RWPE2 (cell line): Measurements from ENCODE around the gene SDCCAG8.

ENCODE experiments used
- ATAC-seq: fragments of 200-7000 bp; cut with Tn5 transposase; 3 replicates; pipeline ENCODE4 v1.9.1; 2021; ENCODE audit warnings: low read depth
- DNase-seq: peaks from one replicate; pipeline ENCODE4 v3.0.0-alpha.2; 2020; ENCODE audit warnings: low spot score
- H3K27ac ChIP-seq: fragments of 450-650 bp; 2 replicates; pipeline ENCODE4 v1.5.1; 2017; ENCODE audit warnings: mild to moderate bottlenecking; ENCODE audit not compliant: poor library complexity, severe bottlenecking
- H3K27me3 ChIP-seq: fragments of 250-450 bp; sonication (Bioruptor Pico); 2 replicates; pipeline ENCODE4 v1.5.1; 2021; ENCODE audit warnings: mild to moderate bottlenecking, moderate library complexity; ENCODE audit not compliant: insufficient read depth, poor library complexity, severe bottlenecking
- H3K36me3 ChIP-seq: fragments of 250-450 bp; sonication (Bioruptor Pico); 2 replicates; pipeline ENCODE4 v1.5.1; 2020; ENCODE audit warnings: low read depth, mild to moderate bottlenecking, moderate library complexity
- H3K4me1 ChIP-seq: fragments of 250-450 bp; sonication (Bioruptor Pico); 2 replicates; pipeline ENCODE4 v1.5.1; 2021; ENCODE audit warnings: mild to moderate bottlenecking, moderate library complexity; ENCODE audit not compliant: insufficient read depth, poor library complexity, severe bottlenecking
- H3K4me3 ChIP-seq: fragments of 250-450 bp; sonication (Bioruptor Pico); 2 replicates; pipeline ENCODE4 v1.5.1; 2021; ENCODE audit warnings: mild to moderate bottlenecking, moderate library complexity; ENCODE audit not compliant: severe bottlenecking
- H3K9me3 ChIP-seq: fragments of 250-450 bp; sonication (Bioruptor Pico); 2 replicates; pipeline ENCODE4 v1.5.1; 2021; ENCODE audit warnings: mild to moderate bottlenecking, moderate library complexity; ENCODE audit not compliant: severe bottlenecking
- TF ChIP-seq, protein P1 (sequence below): fragments of 450-650 bp; IDR thresholded peaks from one replicate; pipeline ENCODE4 v1.5.1; 2017; ENCODE audit warnings: mild to moderate bottlenecking, moderate library complexity; ENCODE audit not compliant: poor library complexity, severe bottlenecking

Gene SDCCAG8

DNA sequence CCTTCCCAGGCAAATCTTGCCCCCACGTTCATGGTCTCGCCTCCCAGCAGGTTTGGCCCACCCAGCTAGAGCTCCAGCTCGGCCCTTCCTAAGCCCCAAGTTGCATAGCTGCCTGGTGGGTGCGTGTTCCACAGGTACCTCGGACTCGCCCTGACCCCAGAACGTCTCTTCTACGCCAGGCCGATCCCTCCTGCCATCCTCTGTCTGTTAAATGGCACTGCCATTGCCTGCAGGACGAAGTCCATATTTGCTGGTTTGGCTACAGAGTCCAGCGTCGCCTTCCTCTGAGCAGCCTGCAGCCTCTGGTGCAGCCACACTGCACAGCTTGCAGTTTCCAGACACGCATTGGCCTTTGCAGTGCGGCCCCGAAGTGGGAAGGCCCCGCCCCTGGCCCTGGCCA lies 228.1 kb downstream of the SDCCAG8 start:
- Histone ChIP-seq H3K27ac (no peak overlapping the region), H3K4me1 (peaks cover 13% of the 10 kb centered on the region), H3K4me3 (no peak overlapping the region), H3K36me3 (no peaks in the 10 kb centered on the region), H3K27me3 (no peaks in the 10 kb centered on the region), H3K9me3 (no peaks in the 10 kb centered on the region)
- no peak for ATAC-seq
- TF ChIP-seq, protein P1, sequence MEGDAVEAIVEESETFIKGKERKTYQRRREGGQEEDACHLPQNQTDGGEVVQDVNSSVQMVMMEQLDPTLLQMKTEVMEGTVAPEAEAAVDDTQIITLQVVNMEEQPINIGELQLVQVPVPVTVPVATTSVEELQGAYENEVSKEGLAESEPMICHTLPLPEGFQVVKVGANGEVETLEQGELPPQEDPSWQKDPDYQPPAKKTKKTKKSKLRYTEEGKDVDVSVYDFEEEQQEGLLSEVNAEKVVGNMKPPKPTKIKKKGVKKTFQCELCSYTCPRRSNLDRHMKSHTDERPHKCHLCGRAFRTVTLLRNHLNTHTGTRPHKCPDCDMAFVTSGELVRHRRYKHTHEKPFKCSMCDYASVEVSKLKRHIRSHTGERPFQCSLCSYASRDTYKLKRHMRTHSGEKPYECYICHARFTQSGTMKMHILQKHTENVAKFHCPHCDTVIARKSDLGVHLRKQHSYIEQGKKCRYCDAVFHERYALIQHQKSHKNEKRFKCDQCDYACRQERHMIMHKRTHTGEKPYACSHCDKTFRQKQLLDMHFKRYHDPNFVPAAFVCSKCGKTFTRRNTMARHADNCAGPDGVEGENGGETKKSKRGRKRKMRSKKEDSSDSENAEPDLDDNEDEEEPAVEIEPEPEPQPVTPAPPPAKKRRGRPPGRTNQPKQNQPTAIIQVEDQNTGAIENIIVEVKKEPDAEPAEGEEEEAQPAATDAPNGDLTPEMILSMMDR: no peak
- DNase-seq: no peak

DNA sequence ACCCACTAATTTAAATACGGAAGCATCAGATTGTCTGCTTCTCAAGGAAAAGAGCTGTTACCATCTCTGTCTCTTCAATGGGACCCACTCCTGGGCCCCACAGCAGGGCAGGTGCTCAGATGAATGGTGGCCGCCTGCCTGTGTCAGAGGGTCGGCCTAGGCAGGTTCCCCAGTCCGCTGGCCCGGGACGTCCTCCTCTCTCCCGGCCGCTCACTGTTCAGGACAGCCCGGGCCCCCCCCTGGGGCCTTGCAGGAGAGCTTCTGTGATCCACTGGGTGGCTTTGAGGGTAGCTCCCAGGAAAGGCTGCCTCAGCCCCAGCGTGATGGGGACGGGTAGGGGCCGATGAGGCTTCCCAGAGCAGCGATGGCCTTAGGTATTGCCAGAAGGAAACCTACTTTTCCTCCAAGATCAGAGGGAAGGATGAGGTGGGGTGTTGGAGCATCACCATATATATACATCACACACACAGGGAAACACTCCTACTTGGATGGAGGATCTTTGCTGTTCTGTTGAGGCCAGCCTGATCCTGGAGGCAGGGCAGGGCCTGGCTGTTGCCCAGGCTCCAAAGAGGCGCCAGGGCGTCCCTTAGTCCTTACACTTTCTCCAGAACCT lies 231.3 kb downstream of the SDCCAG8 start:
- peaks cover 26% of the 10 kb centered on the region for H3K36me3 ChIP-seq
- no peak for DNase-seq
- ATAC-seq: no peak; the same call in 2 of the 3 replicates
- H3K27ac ChIP-seq: no peak overlapping the region
- no peaks in the 10 kb centered on the region for H3K27me3 ChIP-seq
- H3K9me3 ChIP-seq: no peaks in the 10 kb centered on the region
- TF ChIP-seq, protein P1: no peak
- peaks cover 7% of the 10 kb centered on the region for H3K4me1 ChIP-seq
- H3K4me3 ChIP-seq: peak overlapping the region; percentile 50

DNA sequence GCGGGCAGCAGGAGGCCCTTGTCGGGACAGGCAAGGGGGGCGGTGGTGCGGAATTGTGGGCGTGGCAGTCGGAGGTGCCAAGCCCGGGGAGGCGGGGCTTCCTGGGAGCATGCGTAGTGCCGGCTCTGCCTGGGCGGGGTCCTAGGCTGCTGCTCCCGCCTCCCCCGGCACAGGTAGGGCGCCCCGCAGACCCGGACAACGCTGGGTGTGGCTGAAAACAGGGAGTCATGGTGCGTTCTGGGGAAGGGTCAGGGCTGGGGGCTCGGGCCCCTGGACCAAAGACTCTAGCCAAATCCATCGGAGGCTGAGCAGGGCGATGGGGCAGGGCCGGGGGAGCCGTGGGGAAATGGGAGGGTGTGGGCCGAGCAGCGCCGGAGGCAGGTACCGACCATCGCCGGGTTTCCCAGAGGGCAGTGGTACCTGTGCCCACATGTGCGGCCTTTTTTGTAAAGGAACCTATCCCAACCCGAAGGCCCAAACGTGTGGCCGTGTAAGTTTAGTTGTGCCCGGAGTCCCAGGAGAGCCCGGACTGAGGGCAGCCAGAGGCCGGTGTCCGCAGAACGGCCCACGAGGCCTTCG lies 231.9 kb downstream of the SDCCAG8 start:
- ATAC-seq (peak; percentile 89), DNase-seq (peak; percentile 83)
- TF ChIP-seq, protein P1: no peak
- Histone ChIP-seq H3K36me3 (peaks cover 26% of the 10 kb centered on the region), H3K4me1 (peaks cover 4% of the 10 kb centered on the region), H3K4me3 (peak overlapping the region; percentile 50), H3K9me3 (no peaks in the 10 kb centered on the region), H3K27me3 (no peaks in the 10 kb centered on the region), H3K27ac (peak overlapping the region; percentile 39)

DNA sequence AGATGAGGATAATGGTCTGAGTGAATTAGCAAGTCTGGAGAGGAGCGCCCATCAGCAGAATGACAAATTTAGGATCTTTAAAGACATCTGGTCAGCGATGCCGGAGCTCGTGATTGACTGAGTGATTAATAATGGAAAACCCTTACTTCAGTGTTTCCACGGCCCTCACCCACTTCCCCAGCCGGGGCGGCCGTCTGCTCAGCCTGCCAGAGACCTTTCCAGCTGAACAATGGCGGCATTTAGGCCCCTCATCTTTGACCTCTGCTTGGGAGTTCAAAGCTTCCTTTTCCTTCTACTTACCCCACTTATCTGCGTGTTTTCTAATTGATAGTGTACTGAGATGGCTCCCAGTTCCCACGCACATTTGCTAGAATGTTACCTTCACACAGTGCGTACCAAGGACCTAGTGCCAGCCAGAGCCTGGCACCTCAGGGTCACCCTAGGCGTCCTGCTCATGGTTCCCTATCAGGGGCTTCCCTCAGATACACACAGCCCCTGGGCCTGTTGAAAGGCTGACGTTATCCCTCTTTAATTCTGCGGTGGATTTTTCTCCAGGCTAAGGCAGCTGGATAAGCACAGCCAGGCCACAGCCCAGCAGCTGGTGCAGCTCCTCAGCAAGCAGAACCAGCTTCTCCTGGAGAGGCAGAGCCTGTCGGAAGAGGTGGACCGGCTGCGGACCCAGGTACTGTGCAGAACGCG lies 232.8 kb downstream of the SDCCAG8 start:
- ATAC-seq (no peak), DNase-seq (no peak)
- Histone ChIP-seq H3K4me3 (peak overlapping the region; percentile 50), H3K36me3 (peaks cover 30% of the 10 kb centered on the region), H3K27me3 (no peaks in the 10 kb centered on the region), H3K9me3 (no peaks in the 10 kb centered on the region), H3K27ac (peak overlapping the region; percentile 39), H3K4me1 (peaks cover 4% of the 10 kb centered on the region)
- TF ChIP-seq, protein P1: no peak
